ENCODE results near the gene EXOC6B. TPM values are rescaled to one million over a fixed set of nuclear protein-coding genes. Genes with fewer than 3 reads are reported as not detected.

Gene EXOC6B
- total and polyA plus RNA-seq, 9 of the 15 experiments (the other 6 are each of a cell fraction or from before 2014, with no cell fraction given) = 0.28 to 4.2 (median 2.0) TPM

GRCh38 chr2:72442270-72442669 lies 383.6 kb downstream of the EXOC6B start:
- in situ Hi-C loops (cut with MboI) = no loop called here
- no peaks in the 10 kb centered on the region for H3K9me3 ChIP-seq (replicated peaks; ENCODE audit: control insufficient read depth, insufficient read depth, low read depth, low read length)
- H3K27me3 ChIP-seq (ENCODE audit: control insufficient read depth in 2 of 2, insufficient read depth in 2 of 2, low read length in 2 of 2) = no peaks in the 10 kb centered on the region
- H3K4me3 ChIP-seq = no peak overlapping the region
- H3K9ac ChIP-seq (ENCODE audit: insufficient read depth in 1 of 2, low read depth in 2 of 2, low read length in 2 of 2) = no peak overlapping the region
- WGBS (ENCODE audit: insufficient coverage, low coverage, missing lambda C conversion rate) = 13% methylated on average over 1 of the region's 2 CpGs
- no peak overlapping the region for H3K4me2 ChIP-seq (ENCODE audit: insufficient read depth, low read length)
- intact Hi-C loops (cut with micrococcal nuclease) = no loop called here
- H3K27ac ChIP-seq (ENCODE audit: extremely low read depth, low read depth, low read length) = no peak overlapping the region
- ChIA-PET POLR2A (no interaction called here), CTCF (ENCODE audit: low intra/inter-chr PET ratio) (no interaction called here)
- no peak overlapping the region for H2AFZ ChIP-seq (ENCODE audit: low read depth, low read length)
- H3K9me1 ChIP-seq (ENCODE audit: control insufficient read depth, insufficient read depth, low read length) = no peaks in the 10 kb centered on the region
- FAIRE-seq (no peak), DNase-seq (ENCODE audit: extremely low read depth in 1 of 4, low spot score in 3 of 4) (no peak), ATAC-seq (no peak)
- H4K20me1 ChIP-seq (replicated peaks; ENCODE audit: control insufficient read depth, insufficient read depth, low read length) = no peaks in the 10 kb centered on the region
- TF ChIP-seq ZNF184 (CRISPR knock-in tag; IDR thresholded peaks at IDR 0.05) = no peak
- TF ChIP-seq, protein P1, sequence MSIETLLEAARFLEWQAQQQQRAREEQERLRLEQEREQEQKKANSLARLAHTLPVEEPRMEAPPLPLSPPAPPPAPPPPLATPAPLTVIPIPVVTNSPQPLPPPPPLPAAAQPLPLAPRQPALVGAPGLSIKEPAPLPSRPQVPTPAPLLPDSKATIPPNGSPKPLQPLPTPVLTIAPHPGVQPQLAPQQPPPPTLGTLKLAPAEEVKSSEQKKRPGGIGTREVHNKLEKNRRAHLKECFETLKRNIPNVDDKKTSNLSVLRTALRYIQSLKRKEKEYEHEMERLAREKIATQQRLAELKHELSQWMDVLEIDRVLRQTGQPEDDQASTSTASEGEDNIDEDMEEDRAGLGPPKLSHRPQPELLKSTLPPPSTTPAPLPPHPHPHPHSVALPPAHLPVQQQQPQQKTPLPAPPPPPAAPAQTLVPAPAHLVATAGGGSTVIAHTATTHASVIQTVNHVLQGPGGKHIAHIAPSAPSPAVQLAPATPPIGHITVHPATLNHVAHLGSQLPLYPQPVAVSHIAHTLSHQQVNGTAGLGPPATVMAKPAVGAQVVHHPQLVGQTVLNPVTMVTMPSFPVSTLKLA (conservative IDR thresholded peaks at IDR 0.05) = no peak
- TF ChIP-seq, protein P2, sequence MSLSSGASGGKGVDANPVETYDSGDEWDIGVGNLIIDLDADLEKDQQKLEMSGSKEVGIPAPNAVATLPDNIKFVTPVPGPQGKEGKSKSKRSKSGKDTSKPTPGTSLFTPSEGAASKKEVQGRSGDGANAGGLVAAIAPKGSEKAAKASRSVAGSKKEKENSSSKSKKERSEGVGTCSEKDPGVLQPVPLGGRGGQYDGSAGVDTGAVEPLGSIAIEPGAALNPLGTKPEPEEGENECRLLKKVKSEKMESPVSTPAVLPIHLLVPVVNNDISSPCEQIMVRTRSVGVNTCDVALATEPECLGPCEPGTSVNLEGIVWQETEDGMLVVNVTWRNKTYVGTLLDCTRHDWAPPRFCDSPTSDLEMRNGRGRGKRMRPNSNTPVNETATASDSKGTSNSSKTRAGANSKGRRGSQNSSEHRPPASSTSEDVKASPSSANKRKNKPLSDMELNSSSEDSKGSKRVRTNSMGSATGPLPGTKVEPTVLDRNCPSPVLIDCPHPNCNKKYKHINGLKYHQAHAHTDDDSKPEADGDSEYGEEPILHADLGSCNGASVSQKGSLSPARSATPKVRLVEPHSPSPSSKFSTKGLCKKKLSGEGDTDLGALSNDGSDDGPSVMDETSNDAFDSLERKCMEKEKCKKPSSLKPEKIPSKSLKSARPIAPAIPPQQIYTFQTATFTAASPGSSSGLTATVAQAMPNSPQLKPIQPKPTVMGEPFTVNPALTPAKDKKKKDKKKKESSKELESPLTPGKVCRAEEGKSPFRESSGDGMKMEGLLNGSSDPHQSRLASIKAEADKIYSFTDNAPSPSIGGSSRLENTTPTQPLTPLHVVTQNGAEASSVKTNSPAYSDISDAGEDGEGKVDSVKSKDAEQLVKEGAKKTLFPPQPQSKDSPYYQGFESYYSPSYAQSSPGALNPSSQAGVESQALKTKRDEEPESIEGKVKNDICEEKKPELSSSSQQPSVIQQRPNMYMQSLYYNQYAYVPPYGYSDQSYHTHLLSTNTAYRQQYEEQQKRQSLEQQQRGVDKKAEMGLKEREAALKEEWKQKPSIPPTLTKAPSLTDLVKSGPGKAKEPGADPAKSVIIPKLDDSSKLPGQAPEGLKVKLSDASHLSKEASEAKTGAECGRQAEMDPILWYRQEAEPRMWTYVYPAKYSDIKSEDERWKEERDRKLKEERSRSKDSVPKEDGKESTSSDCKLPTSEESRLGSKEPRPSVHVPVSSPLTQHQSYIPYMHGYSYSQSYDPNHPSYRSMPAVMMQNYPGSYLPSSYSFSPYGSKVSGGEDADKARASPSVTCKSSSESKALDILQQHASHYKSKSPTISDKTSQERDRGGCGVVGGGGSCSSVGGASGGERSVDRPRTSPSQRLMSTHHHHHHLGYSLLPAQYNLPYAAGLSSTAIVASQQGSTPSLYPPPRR (CRISPR knock-in tag; IDR thresholded peaks at IDR 0.05; ENCODE audit: borderline replicate concordance) = no peak
- no peak for TF ChIP-seq YY1 (IDR thresholded peaks at IDR 0.05; ENCODE audit: borderline replicate concordance in 1 of 3, control insufficient read depth in 1 of 3, extremely low read depth in 1 of 3, insufficient read depth in 3 of 3, insufficient read length in 1 of 3, insufficient replicate concordance in 2 of 3, low read depth in 1 of 3, low read length in 2 of 3)
- TF ChIP-seq PHB (CRISPR knock-in tag; IDR thresholded peaks at IDR 0.05) = no peak
- TF ChIP-seq ADNP (tag; IDR thresholded peaks at IDR 0.05) = no peak
- TF ChIP-seq ZNF239 (CRISPR knock-in tag; IDR thresholded peaks at IDR 0.05) = no peak
- no peak for TF ChIP-seq RHOXF2B (CRISPR knock-in tag; conservative IDR thresholded peaks at IDR 0.05)
- no peak for TF ChIP-seq JUN (IDR thresholded peaks at IDR 0.05; ENCODE audit: borderline replicate concordance, low read depth, low read length)
- no peak for TF ChIP-seq JUN (CRISPR knock-in tag; IDR thresholded peaks at IDR 0.05; ENCODE audit: borderline replicate concordance)
- no peak for TF ChIP-seq NBN (IDR thresholded peaks at IDR 0.05; ENCODE audit: low read depth)
- TF ChIP-seq MAZ (CRISPR knock-in tag; conservative IDR thresholded peaks at IDR 0.05 in 1 of 2, IDR thresholded peaks at IDR 0.05 in 1 of 2) = no peak
- no peak for TF ChIP-seq EWSR1 (IDR thresholded peaks at IDR 0.05; ENCODE audit: borderline replicate concordance, low read depth, partially characterized antibody)
- no peaks in the 10 kb centered on the region for H3K4me1 ChIP-seq (replicated peaks in 1 of 2; ENCODE audit: control insufficient read depth in 2 of 2, insufficient read depth in 2 of 2, low read length in 2 of 2)
- H3K36me3 ChIP-seq (ENCODE audit: control insufficient read depth, insufficient read depth, low read length) = no peaks in the 10 kb centered on the region
- no peaks in the 10 kb centered on the region for H3K79me2 ChIP-seq (ENCODE audit: control insufficient read depth, insufficient read depth, low read length)
- no TSS peak for BruUV-seq (replicated peaks)

Measured in K562 (cell line).